ENCODE measurements around the gene PROM2. TPM values are rescaled to one million over a fixed set of nuclear protein-coding genes. Genes with fewer than 3 reads are reported as not detected.

PROM2 gene
- total RNA-seq, 1 donor from 2014 or later, result 0.93 TPM

DNA sequence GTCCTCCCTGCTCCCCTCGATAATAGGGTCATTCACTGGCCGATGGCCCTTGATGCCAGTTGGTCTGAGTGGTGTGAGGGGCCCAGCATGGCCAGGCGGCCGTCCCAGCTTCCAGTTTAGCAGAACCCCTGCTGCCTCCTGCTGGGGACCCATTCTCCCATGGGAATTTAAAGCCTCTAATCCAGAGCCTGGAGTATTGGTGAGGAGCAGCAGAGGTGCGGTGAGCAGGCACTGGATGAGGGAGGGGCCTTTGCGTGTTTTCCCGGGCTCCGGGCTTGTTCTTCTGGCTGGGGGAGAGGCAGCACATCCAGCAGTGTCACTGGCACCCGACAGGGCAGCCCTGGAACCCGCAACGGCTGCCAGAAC lies 40.3 kb downstream of the PROM2 start:
- H3K36me3 Mint-ChIP-seq (ENCODE audit: low read depth, unreplicated experiment), result no peaks in the 10 kb centered on the region
- no peak overlapping the region for H3K4me3 Mint-ChIP-seq (ENCODE audit: unreplicated experiment)
- peaks cover 59% of the 10 kb centered on the region for H3K27me3 Mint-ChIP-seq (ENCODE audit: low read depth, unreplicated experiment)
- H3K4me1 Mint-ChIP-seq (ENCODE audit: low read depth, unreplicated experiment), result peaks cover 14% of the 10 kb centered on the region
- Histone ChIP-seq H3K9ac (ENCODE audit: low read length) (no peak overlapping the region), H3K4me1 (ENCODE audit: insufficient read depth, low read length) (peaks cover 16% of the 10 kb centered on the region), H3K9me3 (ENCODE audit: insufficient read depth, low read depth, low read length) (no peaks in the 10 kb centered on the region), H3K27me3 (ENCODE audit: insufficient read depth, low read length) (no peaks in the 10 kb centered on the region), H3K36me3 (ENCODE audit: insufficient read depth, low read length) (no peaks in the 10 kb centered on the region), H4K20me1 (ENCODE audit: insufficient read depth, low read length) (peaks cover 3% of the 10 kb centered on the region), H2AFZ (ENCODE audit: low read depth, low read length) (no peak overlapping the region), H3K4me3 (ENCODE audit: insufficient read depth, low read depth, low read length) (no peak overlapping the region), H3K27ac (ENCODE audit: low read depth, low read length) (no peak overlapping the region), H3K4me2 (ENCODE audit: low read length) (no peak overlapping the region), H3K79me2 (ENCODE audit: insufficient read depth, low read length) (no peaks in the 10 kb centered on the region)
- H3K27ac Mint-ChIP-seq (ENCODE audit: unreplicated experiment), result no peak overlapping the region
- no peak for DNase-seq (ENCODE audit: low read depth)
- TF ChIP-seq, protein P1, sequence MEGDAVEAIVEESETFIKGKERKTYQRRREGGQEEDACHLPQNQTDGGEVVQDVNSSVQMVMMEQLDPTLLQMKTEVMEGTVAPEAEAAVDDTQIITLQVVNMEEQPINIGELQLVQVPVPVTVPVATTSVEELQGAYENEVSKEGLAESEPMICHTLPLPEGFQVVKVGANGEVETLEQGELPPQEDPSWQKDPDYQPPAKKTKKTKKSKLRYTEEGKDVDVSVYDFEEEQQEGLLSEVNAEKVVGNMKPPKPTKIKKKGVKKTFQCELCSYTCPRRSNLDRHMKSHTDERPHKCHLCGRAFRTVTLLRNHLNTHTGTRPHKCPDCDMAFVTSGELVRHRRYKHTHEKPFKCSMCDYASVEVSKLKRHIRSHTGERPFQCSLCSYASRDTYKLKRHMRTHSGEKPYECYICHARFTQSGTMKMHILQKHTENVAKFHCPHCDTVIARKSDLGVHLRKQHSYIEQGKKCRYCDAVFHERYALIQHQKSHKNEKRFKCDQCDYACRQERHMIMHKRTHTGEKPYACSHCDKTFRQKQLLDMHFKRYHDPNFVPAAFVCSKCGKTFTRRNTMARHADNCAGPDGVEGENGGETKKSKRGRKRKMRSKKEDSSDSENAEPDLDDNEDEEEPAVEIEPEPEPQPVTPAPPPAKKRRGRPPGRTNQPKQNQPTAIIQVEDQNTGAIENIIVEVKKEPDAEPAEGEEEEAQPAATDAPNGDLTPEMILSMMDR (IDR thresholded peaks at IDR 0.05; ENCODE audit: insufficient read depth, low read depth, low read length), result no peak
- no peak for TF ChIP-seq EZH2 (IDR thresholded peaks at IDR 0.05; ENCODE audit: insufficient read depth, low read length)
- H3K9me3 Mint-ChIP-seq (ENCODE audit: unreplicated experiment), result no peaks in the 10 kb centered on the region
- no peak for FAIRE-seq

DNA sequence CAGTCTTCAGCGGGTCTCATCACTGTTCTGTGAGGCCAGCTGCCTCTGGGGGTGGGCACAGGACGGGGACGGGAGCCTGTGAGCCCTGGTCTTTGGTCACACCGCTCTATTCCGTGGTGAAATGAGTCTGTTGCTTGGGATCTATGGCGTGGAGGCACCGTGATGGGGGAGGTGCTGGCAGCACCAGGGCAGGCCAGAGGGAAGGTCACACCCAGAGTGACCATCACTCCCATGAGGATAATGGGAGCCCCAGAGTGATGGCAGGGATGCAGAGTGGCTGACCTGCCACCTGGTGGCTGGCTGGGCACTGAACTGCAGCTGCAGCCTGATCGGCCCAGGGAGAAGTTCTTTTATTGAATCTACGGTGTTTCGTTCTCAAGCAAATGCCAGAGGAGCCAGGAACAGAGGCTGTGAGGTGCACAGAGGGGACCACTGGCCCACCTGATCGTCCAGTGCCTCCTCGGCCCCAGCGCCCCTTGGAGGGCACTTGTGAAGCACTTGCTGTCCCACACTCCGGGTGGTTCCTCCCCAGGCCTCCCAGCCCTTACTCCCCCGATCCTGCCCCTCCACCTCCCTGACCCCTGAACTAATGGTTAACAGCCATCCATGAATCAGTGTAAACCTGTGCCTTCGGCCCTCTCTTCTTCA lies 40.8 kb downstream of the PROM2 start:
- Histone ChIP-seq H3K36me3 (ENCODE audit: insufficient read depth, low read length) (no peaks in the 10 kb centered on the region), H3K9ac (ENCODE audit: low read length) (no peak overlapping the region), H3K79me2 (ENCODE audit: insufficient read depth, low read length) (no peaks in the 10 kb centered on the region), H3K4me3 (ENCODE audit: insufficient read depth, low read depth, low read length) (no peak overlapping the region), H4K20me1 (ENCODE audit: insufficient read depth, low read length) (peaks cover 3% of the 10 kb centered on the region), H2AFZ (ENCODE audit: low read depth, low read length) (no peak overlapping the region), H3K4me1 (ENCODE audit: insufficient read depth, low read length) (peaks cover 16% of the 10 kb centered on the region), H3K4me2 (ENCODE audit: low read length) (peak overlapping the region; percentile 52), H3K27me3 (ENCODE audit: insufficient read depth, low read length) (no peaks in the 10 kb centered on the region), H3K9me3 (ENCODE audit: insufficient read depth, low read depth, low read length) (no peaks in the 10 kb centered on the region), H3K27ac (ENCODE audit: low read depth, low read length) (no peak overlapping the region)
- Mint-ChIP-seq H3K27ac (ENCODE audit: unreplicated experiment) (peak overlapping the region; percentile 26), H3K27me3 (ENCODE audit: low read depth, unreplicated experiment) (peaks cover 59% of the 10 kb centered on the region), H3K36me3 (ENCODE audit: low read depth, unreplicated experiment) (no peaks in the 10 kb centered on the region), H3K9me3 (ENCODE audit: unreplicated experiment) (no peaks in the 10 kb centered on the region), H3K4me3 (ENCODE audit: unreplicated experiment) (peak overlapping the region; percentile 42), H3K4me1 (ENCODE audit: low read depth, unreplicated experiment) (peaks cover 14% of the 10 kb centered on the region)
- TF ChIP-seq, protein P1 (IDR thresholded peaks at IDR 0.05; ENCODE audit: insufficient read depth, low read depth, low read length), result peak; percentile 42
- no peak for TF ChIP-seq EZH2 (IDR thresholded peaks at IDR 0.05; ENCODE audit: insufficient read depth, low read length)
- no peak for DNase-seq (ENCODE audit: low read depth)
- no peak for FAIRE-seq

DNA sequence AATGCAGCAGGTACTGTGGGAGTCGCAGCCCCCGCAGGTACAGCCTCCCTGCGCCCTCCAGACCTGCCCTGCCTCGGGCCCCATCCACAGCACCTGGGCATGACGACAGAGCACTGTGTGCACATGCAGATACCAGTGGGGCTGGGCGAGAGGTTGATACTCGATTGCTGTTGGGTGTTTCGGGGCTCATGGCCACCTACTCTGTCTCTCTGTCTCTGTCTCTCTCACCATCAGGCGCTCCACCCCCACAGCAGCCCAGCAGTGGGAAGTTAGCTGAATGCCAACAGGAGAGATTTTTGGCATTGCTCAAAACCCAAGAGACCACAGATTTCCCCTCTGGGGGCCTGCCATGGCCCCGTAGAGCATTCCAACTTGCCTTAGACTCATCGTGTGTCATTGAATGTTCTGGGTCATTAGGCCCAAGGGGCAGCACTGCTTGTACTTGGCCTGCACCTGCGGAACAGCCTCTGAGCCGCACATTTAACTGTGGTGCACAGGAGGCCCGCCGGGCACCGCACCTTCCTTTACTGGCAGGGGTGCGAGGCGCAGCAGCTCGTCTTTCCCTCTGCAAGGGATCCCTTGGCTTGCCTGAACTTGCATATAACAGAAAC lies 41.7 kb downstream of the PROM2 start:
- Mint-ChIP-seq H3K9me3 (ENCODE audit: unreplicated experiment) (no peaks in the 10 kb centered on the region), H3K36me3 (ENCODE audit: low read depth, unreplicated experiment) (no peaks in the 10 kb centered on the region), H3K27ac (ENCODE audit: unreplicated experiment) (no peak overlapping the region), H3K27me3 (ENCODE audit: low read depth, unreplicated experiment) (peaks cover 56% of the 10 kb centered on the region), H3K4me1 (ENCODE audit: low read depth, unreplicated experiment) (peaks cover 14% of the 10 kb centered on the region), H3K4me3 (ENCODE audit: unreplicated experiment) (no peak overlapping the region)
- no peaks in the 10 kb centered on the region for H3K9me3 ChIP-seq (ENCODE audit: insufficient read depth, low read depth, low read length)
- H3K79me2 ChIP-seq (ENCODE audit: insufficient read depth, low read length), result no peaks in the 10 kb centered on the region
- peak; percentile 87 for DNase-seq (ENCODE audit: low read depth)
- TF ChIP-seq, protein P1 (IDR thresholded peaks at IDR 0.05; ENCODE audit: insufficient read depth, low read depth, low read length), result no peak
- TF ChIP-seq EZH2 (IDR thresholded peaks at IDR 0.05; ENCODE audit: insufficient read depth, low read length), result no peak
- H2AFZ ChIP-seq (ENCODE audit: low read depth, low read length), result no peak overlapping the region
- peak overlapping the region; percentile 52 for H3K4me2 ChIP-seq (ENCODE audit: low read length)
- peak overlapping the region; percentile 13 for H3K27ac ChIP-seq (ENCODE audit: low read depth, low read length)
- H3K27me3 ChIP-seq (ENCODE audit: insufficient read depth, low read length), result no peaks in the 10 kb centered on the region
- H3K4me3 ChIP-seq (ENCODE audit: insufficient read depth, low read depth, low read length), result peak overlapping the region; percentile 21
- H3K4me1 ChIP-seq (ENCODE audit: insufficient read depth, low read length), result peaks cover 16% of the 10 kb centered on the region
- H3K9ac ChIP-seq (ENCODE audit: low read length), result no peak overlapping the region
- FAIRE-seq, result peak; percentile 76
- no peaks in the 10 kb centered on the region for H3K36me3 ChIP-seq (ENCODE audit: insufficient read depth, low read length)
- H4K20me1 ChIP-seq (ENCODE audit: insufficient read depth, low read length), result peaks cover 3% of the 10 kb centered on the region
